HepG2 (cell line): Measurements from ENCODE around the gene PIP5K1C. TPM values are rescaled to one million over a fixed set of nuclear protein-coding genes. Genes with fewer than 3 reads are reported as not detected.
A peak's percentile ranks its signal among the peaks of the same experiment; 100 is the strongest.

Experiments
- CHD4 ChIP-seq: fragments of 200-600 bp; sonication (generic); IDR thresholded peaks from 2 replicates; pipeline ENCODE4 v1.7.0; 2017; ENCODE audit warnings: mild to moderate bottlenecking, low read length, borderline replicate concordance
- HOXA7 ChIP-seq: sonication (generic); formaldehyde crosslinking; IDR thresholded peaks from 2 replicates; pipeline ENCODE4 v1.8.1; 2022; ENCODE audit warnings: mild to moderate bottlenecking, missing genetic modification reagents, moderate library complexity
- JUN ChIP-seq: sonication (generic); formaldehyde crosslinking; IDR thresholded peaks from 2 replicates; pipeline ENCODE4 v1.4.0; 2020; ENCODE audit warnings: mild to moderate bottlenecking, missing genetic modification reagents
- MAFK ChIP-seq, 2 experiments: IDR thresholded peaks in 1 of 2; conservative IDR thresholded peaks in 1 of 2; 2 replicates each; pipeline ENCODE4 v1.6.1; 2011; ENCODE audit warnings: improper control_type of control experiment in 2 of 2, low read length in 2 of 2
- MED1 ChIP-seq: sonication (generic); formaldehyde crosslinking; IDR thresholded peaks from 2 replicates; pipeline ENCODE4 v1.4.0; 2020; ENCODE audit warnings: missing genetic modification reagents
- NFIB ChIP-seq: sonication (generic); formaldehyde crosslinking; IDR thresholded peaks from 2 replicates; pipeline ENCODE4 v1.9.0; 2021; ENCODE audit warnings: missing genetic modification reagents, mild to moderate bottlenecking, borderline replicate concordance
- POGZ ChIP-seq: sonication (generic); formaldehyde crosslinking; IDR thresholded peaks from 2 replicates; pipeline ENCODE4 v1.4.0; 2020; ENCODE audit warnings: mild to moderate bottlenecking, missing genetic modification reagents
- RELA ChIP-seq: sonication (generic); formaldehyde crosslinking; IDR thresholded peaks from 2 replicates; pipeline ENCODE4 v1.4.0; 2020; ENCODE audit warnings: missing genetic modification reagents
- TARDBP ChIP-seq: sonication (generic); formaldehyde crosslinking; IDR thresholded peaks from 2 replicates; pipeline ENCODE4 v1.8.0; 2022; ENCODE audit warnings: mild to moderate bottlenecking, missing genetic modification reagents
- XRCC5 ChIP-seq: fragments of 200-400 bp; formaldehyde crosslinking; optimal IDR thresholded peaks from 2 replicates; pipeline ENCODE3; 2017; ENCODE audit warnings: mild to moderate bottlenecking, low read length
- ZBTB7B ChIP-seq: sonication (generic); formaldehyde crosslinking; IDR thresholded peaks from 2 replicates; pipeline ENCODE4 v1.4.0; 2020; ENCODE audit warnings: missing genetic modification reagents
- ZIK1 ChIP-seq: sonication (generic); formaldehyde crosslinking; IDR thresholded peaks from 2 replicates; pipeline ENCODE4 v1.5.0; 2020; ENCODE audit warnings: mild to moderate bottlenecking, low read depth, missing genetic modification reagents, borderline replicate concordance
- ZNF350 ChIP-seq: sonication (generic); formaldehyde crosslinking; IDR thresholded peaks from 2 replicates; pipeline ENCODE4 v1.4.0; 2020; ENCODE audit warnings: mild to moderate bottlenecking, low read depth, missing genetic modification reagents, borderline replicate concordance
- ZNF713 ChIP-seq: sonication (generic); formaldehyde crosslinking; IDR thresholded peaks from 2 replicates; pipeline ENCODE4 v1.4.0; 2020; ENCODE audit warnings: mild to moderate bottlenecking, missing genetic modification reagents
- ZSCAN9 ChIP-seq: IDR thresholded peaks from 2 replicates; pipeline ENCODE4 v1.6.1; 2016; ENCODE audit warnings: borderline replicate concordance
- polyA plus RNA-seq, 8 experiments: library from polyadenylated mRNA; depleted of rRNA in 3 of 8; stranded (reverse) in 7 of 8; unstranded in 1 of 8; fragments of >200 nt; fragmentation: Illumina TruSeq in 4 of 8; extraction: Trizol in 4 of 8; gene quantifications; 2 replicates each; pipeline versions ENCODE4 v1.2.1 to v1.2.3, GENCODE V29; 2011 to 2016; ENCODE audit warnings: low read depth in 4 of 8, missing spikeins in 1 of 8, mixed read lengths in 1 of 8; ENCODE audit not compliant: insufficient read depth in 1 of 8
- total RNA-seq, 5 experiments: library from RNA; depleted of rRNA; stranded (reverse); fragments of >200 nt; fragmentation: Illumina TruSeq; extraction: Trizol; gene quantifications; 2 replicates each; pipeline ENCODE4 v1.2.3, GENCODE V29; 2016; ENCODE audit warnings: low read depth in 1 of 5
- TF ChIP-seq, protein P1 (sequence below): sonication (generic); formaldehyde crosslinking; IDR thresholded peaks from 2 replicates; pipeline ENCODE4; 2020; ENCODE audit warnings: missing genetic modification reagents, mild to moderate bottlenecking, borderline replicate concordance
- TF ChIP-seq, protein P2 (sequence below): sonication (generic); formaldehyde crosslinking; IDR thresholded peaks from 2 replicates; pipeline ENCODE4 v1.5.0; 2020; ENCODE audit warnings: missing genetic modification reagents
- TF ChIP-seq, protein P3 (sequence below): sonication (generic); formaldehyde crosslinking; IDR thresholded peaks from 2 replicates; pipeline ENCODE4 v1.5.0; 2020; ENCODE audit warnings: mild to moderate bottlenecking, missing genetic modification reagents
- TF ChIP-seq, protein P4 (sequence below): IDR thresholded peaks from 2 replicates; pipeline ENCODE4 v1.6.1; 2018; ENCODE audit warnings: missing genetic modification reagents, mild to moderate bottlenecking, missing compliant biosample characterization

The PIP5K1C gene
- total and polyA plus RNA-seq, 2 of the 13 experiments (the other 11 are each of a cell fraction or from before 2014, with no cell fraction given): 3.6 to 4.3 TPM

DNA sequence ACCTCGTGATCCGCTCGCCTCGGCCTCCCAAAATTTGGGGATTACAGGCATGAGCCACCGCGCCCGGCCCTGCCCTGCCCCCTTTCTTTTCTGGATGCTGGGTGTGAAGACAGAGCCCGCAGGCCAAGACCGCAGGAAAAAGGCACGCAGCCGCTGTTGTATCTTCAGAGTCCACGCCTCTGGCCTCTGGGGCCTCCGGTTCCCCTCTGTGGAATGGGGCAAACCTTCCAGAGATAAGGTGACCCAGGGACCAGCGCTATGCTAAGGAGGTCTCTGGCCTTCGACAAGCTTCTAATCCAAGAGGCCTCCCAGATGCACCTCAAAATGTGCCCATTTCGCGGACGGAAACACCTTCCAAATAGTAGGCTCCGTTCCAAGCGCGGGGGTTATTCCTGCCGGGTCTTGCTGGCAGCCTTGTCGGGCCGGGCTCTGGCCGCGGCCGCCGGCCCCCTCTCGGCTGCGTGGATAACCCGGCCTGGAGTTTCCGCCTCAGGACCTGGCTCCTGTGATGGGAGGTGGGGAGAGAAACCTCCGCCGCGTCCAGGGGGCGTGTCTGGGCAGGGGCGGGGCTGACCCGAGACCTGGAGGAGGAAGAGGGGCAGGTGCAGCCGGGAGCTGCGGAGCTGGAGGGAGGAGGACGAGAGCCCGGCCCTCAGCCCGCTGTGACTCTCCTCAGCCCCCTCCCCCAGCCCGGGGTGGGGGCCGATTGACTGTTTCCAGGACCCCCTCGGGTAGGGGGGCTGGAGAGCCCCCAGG, 21.0 kb upstream of the PIP5K1C start (continued):
- TF ChIP-seq, protein P1, sequence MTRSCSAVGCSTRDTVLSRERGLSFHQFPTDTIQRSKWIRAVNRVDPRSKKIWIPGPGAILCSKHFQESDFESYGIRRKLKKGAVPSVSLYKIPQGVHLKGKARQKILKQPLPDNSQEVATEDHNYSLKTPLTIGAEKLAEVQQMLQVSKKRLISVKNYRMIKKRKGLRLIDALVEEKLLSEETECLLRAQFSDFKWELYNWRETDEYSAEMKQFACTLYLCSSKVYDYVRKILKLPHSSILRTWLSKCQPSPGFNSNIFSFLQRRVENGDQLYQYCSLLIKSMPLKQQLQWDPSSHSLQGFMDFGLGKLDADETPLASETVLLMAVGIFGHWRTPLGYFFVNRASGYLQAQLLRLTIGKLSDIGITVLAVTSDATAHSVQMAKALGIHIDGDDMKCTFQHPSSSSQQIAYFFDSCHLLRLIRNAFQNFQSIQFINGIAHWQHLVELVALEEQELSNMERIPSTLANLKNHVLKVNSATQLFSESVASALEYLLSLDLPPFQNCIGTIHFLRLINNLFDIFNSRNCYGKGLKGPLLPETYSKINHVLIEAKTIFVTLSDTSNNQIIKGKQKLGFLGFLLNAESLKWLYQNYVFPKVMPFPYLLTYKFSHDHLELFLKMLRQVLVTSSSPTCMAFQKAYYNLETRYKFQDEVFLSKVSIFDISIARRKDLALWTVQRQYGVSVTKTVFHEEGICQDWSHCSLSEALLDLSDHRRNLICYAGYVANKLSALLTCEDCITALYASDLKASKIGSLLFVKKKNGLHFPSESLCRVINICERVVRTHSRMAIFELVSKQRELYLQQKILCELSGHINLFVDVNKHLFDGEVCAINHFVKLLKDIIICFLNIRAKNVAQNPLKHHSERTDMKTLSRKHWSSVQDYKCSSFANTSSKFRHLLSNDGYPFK (CRISPR knock-in tag): peak; percentile 52; the same call in 1 of the 2 replicates
- TF ChIP-seq, protein P2, sequence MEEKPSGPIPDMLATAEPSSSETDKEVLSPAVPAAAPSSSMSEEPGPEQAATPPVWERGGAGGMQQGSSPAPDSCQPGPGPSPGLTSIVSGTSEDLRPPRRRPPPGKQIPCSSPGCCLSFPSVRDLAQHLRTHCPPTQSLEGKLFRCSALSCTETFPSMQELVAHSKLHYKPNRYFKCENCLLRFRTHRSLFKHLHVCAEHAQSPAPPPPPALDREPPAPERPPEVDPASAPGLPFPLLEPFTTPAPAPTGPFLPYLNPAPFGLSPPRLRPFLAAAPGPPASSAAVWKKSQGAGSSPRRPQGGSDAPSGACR (CRISPR knock-in tag): no peak
- TF ChIP-seq, protein P3, sequence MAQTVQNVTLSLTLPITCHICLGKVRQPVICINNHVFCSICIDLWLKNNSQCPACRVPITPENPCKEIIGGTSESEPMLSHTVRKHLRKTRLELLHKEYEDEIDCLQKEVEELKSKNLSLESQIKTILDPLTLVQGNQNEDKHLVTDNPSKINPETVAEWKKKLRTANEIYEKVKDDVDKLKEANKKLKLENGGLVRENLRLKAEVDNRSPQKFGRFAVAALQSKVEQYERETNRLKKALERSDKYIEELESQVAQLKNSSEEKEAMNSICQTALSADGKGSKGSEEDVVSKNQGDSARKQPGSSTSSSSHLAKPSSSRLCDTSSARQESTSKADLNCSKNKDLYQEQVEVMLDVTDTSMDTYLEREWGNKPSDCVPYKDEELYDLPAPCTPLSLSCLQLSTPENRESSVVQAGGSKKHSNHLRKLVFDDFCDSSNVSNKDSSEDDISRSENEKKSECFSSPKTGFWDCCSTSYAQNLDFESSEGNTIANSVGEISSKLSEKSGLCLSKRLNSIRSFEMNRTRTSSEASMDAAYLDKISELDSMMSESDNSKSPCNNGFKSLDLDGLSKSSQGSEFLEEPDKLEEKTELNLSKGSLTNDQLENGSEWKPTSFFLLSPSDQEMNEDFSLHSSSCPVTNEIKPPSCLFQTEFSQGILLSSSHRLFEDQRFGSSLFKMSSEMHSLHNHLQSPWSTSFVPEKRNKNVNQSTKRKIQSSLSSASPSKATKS (CRISPR knock-in tag): no peak
- TF ChIP-seq ZNF350 (CRISPR knock-in tag): peak; percentile 82; the same call in 1 of the 2 replicates
- TF ChIP-seq ZSCAN9 (CRISPR knock-in tag): 0 out of 2 replicates have a peak, but pooled peaks have one; percentile 36
- TF ChIP-seq ZIK1 (CRISPR knock-in tag): no peak
- no peak for TF ChIP-seq MAFK (conservative IDR thresholded peaks at IDR 0.05 in 1 of 2, IDR thresholded peaks at IDR 0.05 in 1 of 2; ENCODE audit: low read length in 2 of 2)
- peak; percentile 96; the same call in 1 of the 2 replicates for TF ChIP-seq CHD4
- TF ChIP-seq ZBTB7B (CRISPR knock-in tag): peak; percentile 36; the same call in 1 of the 2 replicates
- no peak for TF ChIP-seq RELA
- peak; percentile 100 for TF ChIP-seq XRCC5
- no peak for TF ChIP-seq JUN (CRISPR knock-in tag)
- TF ChIP-seq MED1 (CRISPR knock-in tag): peak; percentile 37; the same call in 1 of the 2 replicates
- no peak for TF ChIP-seq ZNF713 (CRISPR knock-in tag)
- TF ChIP-seq TARDBP (CRISPR knock-in tag): 0 out of 2 replicates have a peak, but pooled peaks have one; percentile 65
- no peak for TF ChIP-seq HOXA7 (CRISPR knock-in tag)
- TF ChIP-seq NFIB (CRISPR knock-in tag): no peak
- TF ChIP-seq, protein P4, sequence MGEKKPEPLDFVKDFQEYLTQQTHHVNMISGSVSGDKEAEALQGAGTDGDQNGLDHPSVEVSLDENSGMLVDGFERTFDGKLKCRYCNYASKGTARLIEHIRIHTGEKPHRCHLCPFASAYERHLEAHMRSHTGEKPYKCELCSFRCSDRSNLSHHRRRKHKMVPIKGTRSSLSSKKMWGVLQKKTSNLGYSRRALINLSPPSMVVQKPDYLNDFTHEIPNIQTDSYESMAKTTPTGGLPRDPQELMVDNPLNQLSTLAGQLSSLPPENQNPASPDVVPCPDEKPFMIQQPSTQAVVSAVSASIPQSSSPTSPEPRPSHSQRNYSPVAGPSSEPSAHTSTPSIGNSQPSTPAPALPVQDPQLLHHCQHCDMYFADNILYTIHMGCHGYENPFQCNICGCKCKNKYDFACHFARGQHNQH (CRISPR knock-in tag): peak; percentile 69; the same call in 1 of the 2 replicates
- TF ChIP-seq POGZ: 0 out of 2 replicates have a peak, but pooled peaks have one; percentile 21
